ENCODE measurements around the gene FERMT3. TPM values are rescaled to one million over a fixed set of nuclear protein-coding genes. Genes with fewer than 3 reads are reported as not detected.

FERMT3 gene
- total and polyA plus RNA-seq, 4 donors, result 3.4 to 47.2 (median 9.7) TPM

DNA sequence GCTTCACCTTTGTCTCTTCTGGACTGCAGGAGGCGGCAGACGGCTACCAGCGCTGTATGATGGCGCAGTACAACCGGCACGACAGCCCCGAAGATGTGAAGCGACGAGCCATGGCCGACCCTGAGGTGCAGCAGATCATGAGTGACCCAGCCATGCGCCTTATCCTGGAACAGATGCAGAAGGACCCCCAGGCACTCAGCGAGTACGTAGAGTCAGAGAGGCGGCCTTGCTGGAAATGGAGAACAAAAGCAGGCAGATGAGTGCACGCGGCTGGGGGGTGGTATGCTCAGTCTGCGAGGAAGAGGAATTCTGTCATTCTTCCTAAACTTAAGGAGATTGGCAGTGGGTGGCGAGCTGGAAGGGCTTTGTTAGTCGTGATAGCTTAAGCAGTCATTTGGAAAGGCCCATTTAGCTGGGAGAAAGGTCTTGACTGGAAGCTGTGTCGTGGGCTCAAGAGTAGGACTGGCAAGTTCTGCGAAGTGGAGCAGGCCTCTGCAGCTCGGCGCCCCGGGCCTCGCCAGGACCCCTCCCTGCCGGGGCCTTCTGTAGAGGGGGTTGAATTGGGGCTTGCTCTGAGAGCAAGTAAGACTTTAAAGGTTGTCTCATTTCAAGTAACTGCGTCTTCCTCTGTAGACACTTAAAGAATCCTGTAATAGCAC, 3.0 kb upstream of the FERMT3 start:
- Histone ChIP-seq H3K4me3 (ENCODE audit: low read depth in 1 of 3, low read length in 3 of 3) (no peak overlapping the region), H3K27me3 (ENCODE audit: control insufficient read depth in 4 of 4, insufficient read depth in 4 of 4, low read length in 3 of 4) (no peaks in the 10 kb centered on the region), H3K27ac (ENCODE audit: low read depth in 1 of 2, low read length in 2 of 2) (no peak overlapping the region), H3K36me3 (ENCODE audit: control insufficient read depth in 4 of 4, insufficient read depth in 3 of 4, low read depth in 1 of 4, low read length in 3 of 4) (peaks cover 18 to 41% (median 32%) of the 10 kb centered on the region in 4 donors), H3K9me3 (ENCODE audit: control insufficient read depth in 4 of 4, low read length in 3 of 4) (no peaks in the 10 kb centered on the region), H3K4me1 (ENCODE audit: control insufficient read depth in 4 of 4, insufficient read depth in 4 of 4, low read length in 3 of 4) (peaks cover 0 to 12% (median 5%) of the 10 kb centered on the region in 4 donors), H3K9ac (ENCODE audit: low read depth in 1 of 2, low read length in 2 of 2) (no peak overlapping the region)
- 95% methylated on average over 27 of the region's 27 CpGs for WGBS
- no peak for DNase-seq (ENCODE audit: low spot score)
- TF ChIP-seq, protein P1, sequence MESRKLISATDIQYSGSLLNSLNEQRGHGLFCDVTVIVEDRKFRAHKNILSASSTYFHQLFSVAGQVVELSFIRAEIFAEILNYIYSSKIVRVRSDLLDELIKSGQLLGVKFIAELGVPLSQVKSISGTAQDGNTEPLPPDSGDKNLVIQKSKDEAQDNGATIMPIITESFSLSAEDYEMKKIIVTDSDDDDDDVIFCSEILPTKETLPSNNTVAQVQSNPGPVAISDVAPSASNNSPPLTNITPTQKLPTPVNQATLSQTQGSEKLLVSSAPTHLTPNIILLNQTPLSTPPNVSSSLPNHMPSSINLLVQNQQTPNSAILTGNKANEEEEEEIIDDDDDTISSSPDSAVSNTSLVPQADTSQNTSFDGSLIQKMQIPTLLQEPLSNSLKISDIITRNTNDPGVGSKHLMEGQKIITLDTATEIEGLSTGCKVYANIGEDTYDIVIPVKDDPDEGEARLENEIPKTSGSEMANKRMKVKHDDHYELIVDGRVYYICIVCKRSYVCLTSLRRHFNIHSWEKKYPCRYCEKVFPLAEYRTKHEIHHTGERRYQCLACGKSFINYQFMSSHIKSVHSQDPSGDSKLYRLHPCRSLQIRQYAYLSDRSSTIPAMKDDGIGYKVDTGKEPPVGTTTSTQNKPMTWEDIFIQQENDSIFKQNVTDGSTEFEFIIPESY (IDR thresholded peaks at IDR 0.05), result no peak
- no peak for TF ChIP-seq JUND (IDR thresholded peaks at IDR 0.05)
- TF ChIP-seq FOXA1 (IDR thresholded peaks at IDR 0.05), result no peak

DNA sequence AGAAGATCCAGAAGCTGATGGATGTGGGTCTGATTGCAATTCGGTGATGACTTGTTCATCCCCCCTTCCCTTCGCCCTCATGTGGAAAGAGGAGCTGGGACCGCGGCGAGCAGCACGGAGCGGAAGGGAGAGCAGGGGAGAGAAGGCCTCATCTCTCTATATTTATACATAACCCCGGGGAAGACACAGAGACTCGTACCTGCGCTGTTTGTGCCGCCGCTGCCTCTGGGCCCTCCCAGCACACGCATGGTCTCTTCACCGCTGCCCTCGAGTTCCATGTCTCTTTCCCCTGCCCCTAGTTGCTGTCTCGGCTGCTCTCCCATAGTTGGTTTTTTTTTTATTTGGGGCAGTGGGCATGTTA, 2.5 kb upstream of the FERMT3 start:
- peaks cover 0 to 12% (median 5%) of the 10 kb centered on the region in 4 donors for H3K4me1 ChIP-seq (ENCODE audit: control insufficient read depth in 4 of 4, insufficient read depth in 4 of 4, low read length in 3 of 4)
- WGBS, result 93% methylated on average over 16 of the region's 16 CpGs
- TF ChIP-seq NR2F2 (IDR thresholded peaks at IDR 0.05) (no peak), FOXA1 (IDR thresholded peaks at IDR 0.05) (no peak), SP1 (IDR thresholded peaks at IDR 0.05) (no peak), JUND (IDR thresholded peaks at IDR 0.05) (no peak), RAD21 (IDR thresholded peaks at IDR 0.05) (no peak), YY1 (IDR thresholded peaks at IDR 0.05) (no peak), HNF4G (IDR thresholded peaks at IDR 0.05) (no peak), GABPA (IDR thresholded peaks at IDR 0.05 in 1 of 2, conservative IDR thresholded peaks at IDR 0.05 in 1 of 2) (no peak), FOXA2 (IDR thresholded peaks at IDR 0.05) (no peak), RXRA (IDR thresholded peaks at IDR 0.05) (no peak)
- TF ChIP-seq, protein P2, sequence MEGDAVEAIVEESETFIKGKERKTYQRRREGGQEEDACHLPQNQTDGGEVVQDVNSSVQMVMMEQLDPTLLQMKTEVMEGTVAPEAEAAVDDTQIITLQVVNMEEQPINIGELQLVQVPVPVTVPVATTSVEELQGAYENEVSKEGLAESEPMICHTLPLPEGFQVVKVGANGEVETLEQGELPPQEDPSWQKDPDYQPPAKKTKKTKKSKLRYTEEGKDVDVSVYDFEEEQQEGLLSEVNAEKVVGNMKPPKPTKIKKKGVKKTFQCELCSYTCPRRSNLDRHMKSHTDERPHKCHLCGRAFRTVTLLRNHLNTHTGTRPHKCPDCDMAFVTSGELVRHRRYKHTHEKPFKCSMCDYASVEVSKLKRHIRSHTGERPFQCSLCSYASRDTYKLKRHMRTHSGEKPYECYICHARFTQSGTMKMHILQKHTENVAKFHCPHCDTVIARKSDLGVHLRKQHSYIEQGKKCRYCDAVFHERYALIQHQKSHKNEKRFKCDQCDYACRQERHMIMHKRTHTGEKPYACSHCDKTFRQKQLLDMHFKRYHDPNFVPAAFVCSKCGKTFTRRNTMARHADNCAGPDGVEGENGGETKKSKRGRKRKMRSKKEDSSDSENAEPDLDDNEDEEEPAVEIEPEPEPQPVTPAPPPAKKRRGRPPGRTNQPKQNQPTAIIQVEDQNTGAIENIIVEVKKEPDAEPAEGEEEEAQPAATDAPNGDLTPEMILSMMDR (IDR thresholded peaks at IDR 0.05; ENCODE audit: low read depth, low read length, missing input control), result no peak
- TF ChIP-seq, protein P3, sequence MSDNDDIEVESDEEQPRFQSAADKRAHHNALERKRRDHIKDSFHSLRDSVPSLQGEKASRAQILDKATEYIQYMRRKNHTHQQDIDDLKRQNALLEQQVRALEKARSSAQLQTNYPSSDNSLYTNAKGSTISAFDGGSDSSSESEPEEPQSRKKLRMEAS (IDR thresholded peaks at IDR 0.05), result no peak
- TF ChIP-seq, protein P1 (IDR thresholded peaks at IDR 0.05), result no peak
- TF ChIP-seq, protein P4, sequence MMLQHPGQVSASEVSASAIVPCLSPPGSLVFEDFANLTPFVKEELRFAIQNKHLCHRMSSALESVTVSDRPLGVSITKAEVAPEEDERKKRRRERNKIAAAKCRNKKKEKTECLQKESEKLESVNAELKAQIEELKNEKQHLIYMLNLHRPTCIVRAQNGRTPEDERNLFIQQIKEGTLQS (IDR thresholded peaks at IDR 0.05), result no peak
- TF ChIP-seq, protein P5, sequence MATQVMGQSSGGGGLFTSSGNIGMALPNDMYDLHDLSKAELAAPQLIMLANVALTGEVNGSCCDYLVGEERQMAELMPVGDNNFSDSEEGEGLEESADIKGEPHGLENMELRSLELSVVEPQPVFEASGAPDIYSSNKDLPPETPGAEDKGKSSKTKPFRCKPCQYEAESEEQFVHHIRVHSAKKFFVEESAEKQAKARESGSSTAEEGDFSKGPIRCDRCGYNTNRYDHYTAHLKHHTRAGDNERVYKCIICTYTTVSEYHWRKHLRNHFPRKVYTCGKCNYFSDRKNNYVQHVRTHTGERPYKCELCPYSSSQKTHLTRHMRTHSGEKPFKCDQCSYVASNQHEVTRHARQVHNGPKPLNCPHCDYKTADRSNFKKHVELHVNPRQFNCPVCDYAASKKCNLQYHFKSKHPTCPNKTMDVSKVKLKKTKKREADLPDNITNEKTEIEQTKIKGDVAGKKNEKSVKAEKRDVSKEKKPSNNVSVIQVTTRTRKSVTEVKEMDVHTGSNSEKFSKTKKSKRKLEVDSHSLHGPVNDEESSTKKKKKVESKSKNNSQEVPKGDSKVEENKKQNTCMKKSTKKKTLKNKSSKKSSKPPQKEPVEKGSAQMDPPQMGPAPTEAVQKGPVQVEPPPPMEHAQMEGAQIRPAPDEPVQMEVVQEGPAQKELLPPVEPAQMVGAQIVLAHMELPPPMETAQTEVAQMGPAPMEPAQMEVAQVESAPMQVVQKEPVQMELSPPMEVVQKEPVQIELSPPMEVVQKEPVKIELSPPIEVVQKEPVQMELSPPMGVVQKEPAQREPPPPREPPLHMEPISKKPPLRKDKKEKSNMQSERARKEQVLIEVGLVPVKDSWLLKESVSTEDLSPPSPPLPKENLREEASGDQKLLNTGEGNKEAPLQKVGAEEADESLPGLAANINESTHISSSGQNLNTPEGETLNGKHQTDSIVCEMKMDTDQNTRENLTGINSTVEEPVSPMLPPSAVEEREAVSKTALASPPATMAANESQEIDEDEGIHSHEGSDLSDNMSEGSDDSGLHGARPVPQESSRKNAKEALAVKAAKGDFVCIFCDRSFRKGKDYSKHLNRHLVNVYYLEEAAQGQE (IDR thresholded peaks at IDR 0.05), result no peak
- no peaks in the 10 kb centered on the region for H3K27me3 ChIP-seq (ENCODE audit: control insufficient read depth in 4 of 4, insufficient read depth in 4 of 4, low read length in 3 of 4)
- H3K9ac ChIP-seq (ENCODE audit: low read depth in 1 of 2, low read length in 2 of 2), result no peak overlapping the region
- H3K9me3 ChIP-seq (ENCODE audit: control insufficient read depth in 4 of 4, low read length in 3 of 4), result no peaks in the 10 kb centered on the region
- DNase-seq (ENCODE audit: low spot score), result no peak
- no peak overlapping the region for H3K27ac ChIP-seq (ENCODE audit: low read depth in 1 of 2, low read length in 2 of 2)
- H3K4me3 ChIP-seq (ENCODE audit: low read depth in 1 of 3, low read length in 3 of 3), result no peak overlapping the region
- peaks cover 18 to 41% (median 31%) of the 10 kb centered on the region in 4 donors for H3K36me3 ChIP-seq (ENCODE audit: control insufficient read depth in 4 of 4, insufficient read depth in 3 of 4, low read depth in 1 of 4, low read length in 3 of 4)
